ENCODE measurements around the gene PCCA.

Gene PCCA

DNA sequence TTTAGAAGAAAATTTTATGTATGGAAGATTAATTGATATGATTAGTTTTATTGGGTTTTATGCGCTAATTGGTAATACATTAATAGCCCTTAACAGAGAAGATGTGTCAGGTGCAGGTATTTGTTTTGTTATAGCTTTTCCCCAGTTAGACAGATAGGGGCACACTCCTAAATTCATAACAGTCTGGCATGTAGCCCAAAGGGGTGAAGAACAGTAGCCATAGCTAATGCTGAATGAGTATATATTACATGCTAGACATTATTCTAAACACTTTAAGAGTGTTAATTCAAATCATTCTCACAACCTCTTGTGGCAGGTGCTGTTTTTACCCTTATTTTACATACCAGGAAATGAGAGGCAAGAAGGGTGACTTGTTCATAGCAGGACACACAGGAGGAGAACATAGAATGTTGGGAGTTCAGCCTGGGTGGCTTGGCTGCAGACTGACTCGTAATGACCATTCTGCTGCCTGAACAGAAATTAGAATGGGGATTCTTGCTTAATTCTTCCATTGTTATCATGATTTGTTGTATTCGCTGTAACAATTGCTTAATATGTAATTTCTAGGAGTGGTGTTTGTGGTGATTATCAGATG is 20.1 kb downstream of the PCCA start:
- no peak overlapping the region for H3K4me3 ChIP-seq (replicated peaks; ENCODE audit: low read depth, low read length)
- DNase-seq (ENCODE audit: extremely low read depth, low read depth), result no peak
- TF ChIP-seq, protein P1, sequence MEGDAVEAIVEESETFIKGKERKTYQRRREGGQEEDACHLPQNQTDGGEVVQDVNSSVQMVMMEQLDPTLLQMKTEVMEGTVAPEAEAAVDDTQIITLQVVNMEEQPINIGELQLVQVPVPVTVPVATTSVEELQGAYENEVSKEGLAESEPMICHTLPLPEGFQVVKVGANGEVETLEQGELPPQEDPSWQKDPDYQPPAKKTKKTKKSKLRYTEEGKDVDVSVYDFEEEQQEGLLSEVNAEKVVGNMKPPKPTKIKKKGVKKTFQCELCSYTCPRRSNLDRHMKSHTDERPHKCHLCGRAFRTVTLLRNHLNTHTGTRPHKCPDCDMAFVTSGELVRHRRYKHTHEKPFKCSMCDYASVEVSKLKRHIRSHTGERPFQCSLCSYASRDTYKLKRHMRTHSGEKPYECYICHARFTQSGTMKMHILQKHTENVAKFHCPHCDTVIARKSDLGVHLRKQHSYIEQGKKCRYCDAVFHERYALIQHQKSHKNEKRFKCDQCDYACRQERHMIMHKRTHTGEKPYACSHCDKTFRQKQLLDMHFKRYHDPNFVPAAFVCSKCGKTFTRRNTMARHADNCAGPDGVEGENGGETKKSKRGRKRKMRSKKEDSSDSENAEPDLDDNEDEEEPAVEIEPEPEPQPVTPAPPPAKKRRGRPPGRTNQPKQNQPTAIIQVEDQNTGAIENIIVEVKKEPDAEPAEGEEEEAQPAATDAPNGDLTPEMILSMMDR (IDR thresholded peaks at IDR 0.05; ENCODE audit: low read depth, low read length, missing control alignments), result no peak

DNA sequence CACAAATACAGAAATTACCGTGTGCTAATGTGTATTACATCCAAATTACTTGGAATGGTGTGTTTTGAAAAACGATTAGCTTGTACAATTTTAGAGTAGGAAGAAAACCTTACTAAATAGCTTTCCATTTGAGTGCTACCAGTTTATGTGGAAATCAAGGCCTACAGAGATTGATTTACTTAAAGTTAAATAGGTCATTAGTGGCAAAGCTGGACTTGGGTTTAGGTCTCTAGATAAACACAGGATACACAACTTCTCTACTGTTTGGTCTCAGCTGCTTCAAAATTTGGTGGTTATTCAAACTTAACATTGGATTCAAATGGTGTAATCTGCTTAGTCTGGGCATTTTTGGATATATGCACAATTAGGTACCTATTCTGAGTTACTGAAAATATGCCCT is 21.4 kb downstream of the PCCA start:
- no peak for DNase-seq (ENCODE audit: extremely low read depth, low read depth)
- no peak overlapping the region for H3K4me3 ChIP-seq (replicated peaks; ENCODE audit: low read depth, low read length)
- TF ChIP-seq, protein P1 (IDR thresholded peaks at IDR 0.05; ENCODE audit: low read depth, low read length, missing control alignments), result no peak

GRCh38 chr13:100112186-100112838 is 23.4 kb downstream of the PCCA start:
- H3K4me3 ChIP-seq (replicated peaks; ENCODE audit: low read depth, low read length), result no peak overlapping the region
- TF ChIP-seq, protein P1 (IDR thresholded peaks at IDR 0.05; ENCODE audit: low read depth, low read length, missing control alignments), result no peak
- DNase-seq (ENCODE audit: extremely low read depth, low read depth), result no peak

DNA sequence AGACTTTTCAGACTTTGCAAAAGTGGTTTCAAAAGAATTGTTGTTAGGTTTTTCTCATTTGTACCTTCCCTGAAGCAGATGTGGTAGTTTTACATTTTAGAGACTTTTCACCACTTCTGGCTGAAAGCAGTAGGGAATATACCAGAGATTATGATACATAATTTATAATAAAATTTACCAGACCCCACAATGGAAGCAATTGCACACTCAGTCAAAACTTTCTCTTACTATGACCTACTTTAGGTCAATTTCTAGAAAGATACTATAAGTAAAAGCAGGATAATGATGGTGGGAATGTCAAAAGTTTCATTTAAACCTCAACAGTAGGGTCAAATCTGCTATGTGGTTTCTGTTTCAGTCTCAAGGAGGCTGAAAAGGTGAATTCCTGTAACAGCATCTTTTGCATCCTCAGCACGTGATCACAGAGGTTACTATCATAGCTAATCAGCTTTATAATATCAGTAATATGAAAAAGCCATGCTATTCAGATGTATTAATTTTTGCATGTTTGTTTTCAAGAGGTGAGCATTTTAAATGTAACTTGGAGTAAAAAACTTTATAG is 26.9 kb downstream of the PCCA start:
- TF ChIP-seq, protein P1 (IDR thresholded peaks at IDR 0.05; ENCODE audit: low read depth, low read length, missing control alignments), result no peak
- H3K4me3 ChIP-seq (replicated peaks; ENCODE audit: low read depth, low read length), result no peak overlapping the region
- DNase-seq (ENCODE audit: extremely low read depth, low read depth), result no peak

GRCh38 chr13:100124265-100124664 is 35.4 kb downstream of the PCCA start:
- DNase-seq (ENCODE audit: extremely low read depth, low read depth), result no peak
- no peak overlapping the region for H3K4me3 ChIP-seq (replicated peaks; ENCODE audit: low read depth, low read length)
- TF ChIP-seq, protein P1 (IDR thresholded peaks at IDR 0.05; ENCODE audit: low read depth, low read length, missing control alignments), result no peak

GRCh38 chr13:100125946-100126345 is 37.1 kb downstream of the PCCA start:
- TF ChIP-seq, protein P1 (IDR thresholded peaks at IDR 0.05; ENCODE audit: low read depth, low read length, missing control alignments), result no peak
- H3K4me3 ChIP-seq (replicated peaks; ENCODE audit: low read depth, low read length), result no peak overlapping the region
- DNase-seq (ENCODE audit: extremely low read depth, low read depth), result no peak
